A549 (cell line): Measurements from ENCODE around the gene NPFFR1.

Experiments used
- CBX8 ChIP-seq: fragments of 200-600 bp; sonication (generic); IDR thresholded peaks from 2 replicates; pipeline ENCODE4 v1.6.1; 2016
- CEBPB ChIP-seq, 2 experiments: fragments of >200 bp in 1 of 2; sonication (Bioruptor Twin) in 1 of 2; formaldehyde crosslinking in 1 of 2; IDR thresholded peaks; 2 replicates each; pipeline ENCODE4 v1.6.1; 2012 to 2016
- ESRRA ChIP-seq: fragments of 150-350 bp; IDR thresholded peaks from 2 replicates; pipeline ENCODE4 v1.6.1; 2014; ENCODE audit warnings: mild to moderate bottlenecking, low read length, borderline replicate concordance
- FOXS1 ChIP-seq: fragments of 250-450 bp; sonication (Bioruptor Pico); IDR thresholded peaks from 2 replicates; pipeline ENCODE4 v1.5.0; 2020; ENCODE audit warnings: mild to moderate bottlenecking, moderate library complexity
- JUN ChIP-seq, 2 experiments: fragments of >200 bp; sonication (Bioruptor Twin); formaldehyde crosslinking; IDR thresholded peaks; 2 replicates in 1 of 2; 3 replicates in 1 of 2; pipeline ENCODE4 v1.6.1; 2016 to 2017
- MYC ChIP-seq: IDR thresholded peaks from 2 replicates; pipeline ENCODE4 v1.6.1; 2012; ENCODE audit warnings: mild to moderate bottlenecking, inconsistent platforms, low read length, improper control_type of control experiment, borderline replicate concordance
- NFE2L2 ChIP-seq: fragments of 150-350 bp; conservative IDR thresholded peaks from 2 replicates; pipeline ENCODE4 v1.6.1; 2014; ENCODE audit warnings: low read length
- POLR2A ChIP-seq: IDR thresholded peaks from 2 replicates; pipeline ENCODE4 v1.6.1; 2012; ENCODE audit warnings: mild to moderate bottlenecking, low read length
- POLR2AphosphoS2 ChIP-seq: conservative IDR thresholded peaks from 2 replicates; pipeline ENCODE4 v1.6.1; 2012; ENCODE audit warnings: low read length, improper control_type of control experiment, inconsistent platforms
- RAD21 ChIP-seq, 2 experiments: fragments of >200 bp in 1 of 2; sonication (Bioruptor Twin) in 1 of 2; formaldehyde crosslinking in 1 of 2; IDR thresholded peaks in 1 of 2; conservative IDR thresholded peaks in 1 of 2; 2 replicates in 1 of 2; 3 replicates in 1 of 2; pipeline ENCODE4 v1.6.1; 2012 to 2018; ENCODE audit warnings: inconsistent platforms in 1 of 2
- RCOR1 ChIP-seq: fragments of 150-350 bp; IDR thresholded peaks from 2 replicates; pipeline ENCODE4 v1.6.1; 2014; ENCODE audit warnings: antibody characterized with exemption, low read length, low read depth
- TF ChIP-seq, protein P1 (sequence below): IDR thresholded peaks from 2 replicates; pipeline ENCODE4 v1.6.1; 2012; ENCODE audit warnings: low read depth, borderline replicate concordance
- TF ChIP-seq, protein P2 (sequence below): fragments of >200 bp; sonication (Bioruptor Twin); formaldehyde crosslinking; IDR thresholded peaks from 3 replicates; pipeline ENCODE4 v1.5.1; 2016
- TF ChIP-seq, protein P3 (sequence below): IDR thresholded peaks from 2 replicates; pipeline ENCODE4 v1.6.1; 2012

DNA sequence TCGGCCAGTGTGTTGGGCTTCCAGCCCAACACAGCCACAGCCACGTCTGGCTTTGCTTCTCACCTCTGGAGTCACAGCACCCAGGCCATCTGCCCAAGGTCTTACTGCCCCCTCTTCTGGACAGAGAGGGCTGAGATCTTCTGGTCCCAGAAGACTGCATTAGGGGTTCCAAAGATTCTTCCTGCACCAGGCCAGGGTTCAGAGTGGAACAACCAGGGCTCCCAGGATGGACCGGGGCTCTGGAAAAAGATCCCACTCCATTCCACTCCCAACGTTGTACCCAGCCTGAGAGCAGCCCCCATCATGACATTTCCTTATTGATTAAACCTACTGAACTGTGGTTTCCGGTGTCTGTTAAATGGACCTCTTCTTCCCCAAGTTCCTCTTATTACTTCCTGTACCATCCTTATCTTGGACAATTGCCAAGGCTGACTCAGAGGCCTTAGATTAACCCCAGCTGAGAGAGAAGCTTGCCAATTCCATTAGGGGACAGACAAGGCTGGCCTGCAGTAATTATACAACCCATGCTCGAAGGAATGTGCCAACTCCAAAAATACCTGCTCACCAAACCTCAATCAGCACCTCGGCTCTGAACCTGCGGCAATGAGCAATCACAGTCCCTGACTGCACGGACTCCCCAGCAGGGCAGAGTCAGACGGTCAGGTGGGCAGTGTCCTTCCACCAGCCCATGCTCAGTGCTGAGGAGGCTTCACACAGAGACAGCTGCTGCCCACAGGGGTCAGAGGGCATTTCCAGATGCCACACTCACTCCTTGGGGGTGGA, 47.9 kb upstream of the NPFFR1 start:
- TF ChIP-seq RAD21 (conservative IDR thresholded peaks at IDR 0.05 in 1 of 2, IDR thresholded peaks at IDR 0.05 in 1 of 2) (peak in 1 of 2 experiments; percentile 30; a peak in 2 of 5 replicates), JUN (IDR thresholded peaks at IDR 0.05) (no peak), ESRRA (no peak), MYC (no peak), FOXS1 (CRISPR knock-in tag) (no peak), CEBPB (IDR thresholded peaks at IDR 0.05) (no peak), POLR2AphosphoS2 (no peak), POLR2A (no peak), NFE2L2 (no peak), RCOR1 (no peak), CBX8 (no peak)
- TF ChIP-seq, protein P1, sequence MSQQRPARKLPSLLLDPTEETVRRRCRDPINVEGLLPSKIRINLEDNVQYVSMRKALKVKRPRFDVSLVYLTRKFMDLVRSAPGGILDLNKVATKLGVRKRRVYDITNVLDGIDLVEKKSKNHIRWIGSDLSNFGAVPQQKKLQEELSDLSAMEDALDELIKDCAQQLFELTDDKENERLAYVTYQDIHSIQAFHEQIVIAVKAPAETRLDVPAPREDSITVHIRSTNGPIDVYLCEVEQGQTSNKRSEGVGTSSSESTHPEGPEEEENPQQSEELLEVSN: no peak
- TF ChIP-seq, protein P2, sequence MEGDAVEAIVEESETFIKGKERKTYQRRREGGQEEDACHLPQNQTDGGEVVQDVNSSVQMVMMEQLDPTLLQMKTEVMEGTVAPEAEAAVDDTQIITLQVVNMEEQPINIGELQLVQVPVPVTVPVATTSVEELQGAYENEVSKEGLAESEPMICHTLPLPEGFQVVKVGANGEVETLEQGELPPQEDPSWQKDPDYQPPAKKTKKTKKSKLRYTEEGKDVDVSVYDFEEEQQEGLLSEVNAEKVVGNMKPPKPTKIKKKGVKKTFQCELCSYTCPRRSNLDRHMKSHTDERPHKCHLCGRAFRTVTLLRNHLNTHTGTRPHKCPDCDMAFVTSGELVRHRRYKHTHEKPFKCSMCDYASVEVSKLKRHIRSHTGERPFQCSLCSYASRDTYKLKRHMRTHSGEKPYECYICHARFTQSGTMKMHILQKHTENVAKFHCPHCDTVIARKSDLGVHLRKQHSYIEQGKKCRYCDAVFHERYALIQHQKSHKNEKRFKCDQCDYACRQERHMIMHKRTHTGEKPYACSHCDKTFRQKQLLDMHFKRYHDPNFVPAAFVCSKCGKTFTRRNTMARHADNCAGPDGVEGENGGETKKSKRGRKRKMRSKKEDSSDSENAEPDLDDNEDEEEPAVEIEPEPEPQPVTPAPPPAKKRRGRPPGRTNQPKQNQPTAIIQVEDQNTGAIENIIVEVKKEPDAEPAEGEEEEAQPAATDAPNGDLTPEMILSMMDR: no peak
- TF ChIP-seq, protein P3, sequence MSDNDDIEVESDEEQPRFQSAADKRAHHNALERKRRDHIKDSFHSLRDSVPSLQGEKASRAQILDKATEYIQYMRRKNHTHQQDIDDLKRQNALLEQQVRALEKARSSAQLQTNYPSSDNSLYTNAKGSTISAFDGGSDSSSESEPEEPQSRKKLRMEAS: no peak
